Skeletal muscle satellite cell (primary cell): ENCODE results near the gene SLC46A2.

Experiments
- H3K27me3 ChIP-seq: 2 replicates; pipeline ENCODE4 v1.7.0; 2013; ENCODE audit warnings: low read length; ENCODE audit not compliant: control insufficient read depth, insufficient read depth
- H3K36me3 ChIP-seq: 2 replicates; pipeline ENCODE4 v1.7.0; 2013; ENCODE audit warnings: mild to moderate bottlenecking, control low read depth, low read length; ENCODE audit not compliant: insufficient read depth
- H3K4me1 ChIP-seq: 2 replicates; pipeline ENCODE4 v1.7.0; 2013; ENCODE audit warnings: low read length; ENCODE audit not compliant: control insufficient read depth, insufficient read depth
- H3K4me2 ChIP-seq: 2 replicates; pipeline ENCODE4 v1.7.0; 2013; ENCODE audit warnings: mild to moderate bottlenecking, low read length
- H3K4me3 ChIP-seq: 2 replicates; pipeline ENCODE4 v1.7.0; 2013; ENCODE audit warnings: low read length
- H3K9ac ChIP-seq: 2 replicates; pipeline ENCODE4 v1.7.0; 2013; ENCODE audit warnings: mild to moderate bottlenecking, low read depth, low read length, moderate library complexity
- H3K9me3 ChIP-seq: replicated peaks from 2 replicates; pipeline ENCODE4 v1.7.0; 2013; ENCODE audit warnings: mild to moderate bottlenecking, control low read depth, low read length

The SLC46A2 gene

GRCh38 chr9:112842555-112842954 is 48.1 kb downstream of the SLC46A2 start:
- no peak overlapping the region for H3K9ac ChIP-seq
- no peaks in the 10 kb centered on the region for H3K27me3 ChIP-seq
- H3K36me3 ChIP-seq, result peaks cover 14% of the 10 kb centered on the region
- H3K4me3 ChIP-seq, result no peak overlapping the region
- H3K9me3 ChIP-seq, result no peaks in the 10 kb centered on the region
- peaks cover 12% of the 10 kb centered on the region for H3K4me1 ChIP-seq
- no peak overlapping the region for H3K4me2 ChIP-seq

GRCh38 chr9:112841261-112841660 is 49.4 kb downstream of the SLC46A2 start:
- Histone ChIP-seq H3K9ac (no peak overlapping the region), H3K4me2 (no peak overlapping the region), H3K27me3 (no peaks in the 10 kb centered on the region), H3K36me3 (peaks cover 14% of the 10 kb centered on the region), H3K9me3 (no peaks in the 10 kb centered on the region), H3K4me1 (no peaks in the 10 kb centered on the region), H3K4me3 (no peak overlapping the region)

GRCh38 chr9:112839331-112839730 is 51.3 kb downstream of the SLC46A2 start:
- H3K4me1 ChIP-seq, result no peaks in the 10 kb centered on the region
- no peak overlapping the region for H3K9ac ChIP-seq
- H3K27me3 ChIP-seq, result no peaks in the 10 kb centered on the region
- no peak overlapping the region for H3K4me2 ChIP-seq
- no peak overlapping the region for H3K4me3 ChIP-seq
- no peaks in the 10 kb centered on the region for H3K9me3 ChIP-seq
- H3K36me3 ChIP-seq, result peaks cover 14% of the 10 kb centered on the region

GRCh38 chr9:112838342-112838741 is 52.3 kb downstream of the SLC46A2 start:
- Histone ChIP-seq H3K9me3 (no peaks in the 10 kb centered on the region), H3K4me1 (no peaks in the 10 kb centered on the region), H3K4me3 (no peak overlapping the region), H3K9ac (no peak overlapping the region), H3K27me3 (no peaks in the 10 kb centered on the region), H3K36me3 (peaks cover 14% of the 10 kb centered on the region), H3K4me2 (no peak overlapping the region)

GRCh38 chr9:112836394-112836793 is 54.3 kb downstream of the SLC46A2 start:
- Histone ChIP-seq H3K4me1 (no peaks in the 10 kb centered on the region), H3K9me3 (no peaks in the 10 kb centered on the region), H3K36me3 (peaks cover 14% of the 10 kb centered on the region), H3K9ac (no peak overlapping the region), H3K4me3 (no peak overlapping the region), H3K27me3 (no peaks in the 10 kb centered on the region), H3K4me2 (no peak overlapping the region)

- Histone ChIP-seq H3K4me3 (no peak overlapping the region), H3K9me3 (no peaks in the 10 kb centered on the region), H3K9ac (no peak overlapping the region), H3K4me2 (no peak overlapping the region), H3K4me1 (no peaks in the 10 kb centered on the region), H3K36me3 (peaks cover 1% of the 10 kb centered on the region), H3K27me3 (no peaks in the 10 kb centered on the region)
Observed at GRCh38 chr9:112833081-112833480, 57.6 kb downstream of the SLC46A2 start.

- H3K4me2 ChIP-seq, result no peak overlapping the region
- H3K36me3 ChIP-seq, result no peaks in the 10 kb centered on the region
- no peak overlapping the region for H3K4me3 ChIP-seq
- H3K9ac ChIP-seq, result no peak overlapping the region
- no peaks in the 10 kb centered on the region for H3K27me3 ChIP-seq
- no peaks in the 10 kb centered on the region for H3K4me1 ChIP-seq
- no peaks in the 10 kb centered on the region for H3K9me3 ChIP-seq
Observed at GRCh38 chr9:112831969-112832368, 58.7 kb downstream of the SLC46A2 start.

- no peaks in the 10 kb centered on the region for H3K27me3 ChIP-seq
- H3K9ac ChIP-seq, result no peak overlapping the region
- no peaks in the 10 kb centered on the region for H3K9me3 ChIP-seq
- no peaks in the 10 kb centered on the region for H3K4me1 ChIP-seq
- H3K4me3 ChIP-seq, result no peak overlapping the region
- H3K4me2 ChIP-seq, result no peak overlapping the region
- no peaks in the 10 kb centered on the region for H3K36me3 ChIP-seq
Observed at GRCh38 chr9:112831281-112831851, 59.3 kb downstream of the SLC46A2 start.
